Parathyroid adenoma (tissue), 2 donors: ENCODE measurements around the gene RECQL5.

Source experiments
- H2AFZ ChIP-seq: fragments of 300-600 bp; sonication (generic); one replicate; pipeline ENCODE4 v1.7.0; 2017; ENCODE audit warnings: antibody characterized with exemption, mild to moderate bottlenecking
- H3K27ac ChIP-seq: fragments of 300-600 bp; sonication (generic); one replicate; pipeline ENCODE4 v1.7.0; 2017
- H3K27me3 ChIP-seq: fragments of 300-600 bp; sonication (generic); one replicate; pipeline ENCODE4 v1.7.0; 2017; ENCODE audit warnings: low read length; ENCODE audit not compliant: control insufficient read depth, insufficient read depth
- H3K36me3 ChIP-seq: fragments of 300-600 bp; sonication (generic); one replicate; pipeline ENCODE4 v1.7.0; 2017; ENCODE audit warnings: low read length; ENCODE audit not compliant: control insufficient read depth, insufficient read depth
- H3K4me1 ChIP-seq: fragments of 300-600 bp; sonication (generic); one replicate; pipeline ENCODE4 v1.7.0; 2017; ENCODE audit warnings: control low read depth
- H3K4me2 ChIP-seq: fragments of 300-600 bp; sonication (generic); one replicate; pipeline ENCODE4 v1.7.0; 2017; ENCODE audit warnings: low read length
- H3K4me3 ChIP-seq: fragments of 300-600 bp; sonication (generic); one replicate; pipeline ENCODE4 v1.7.0; 2017; ENCODE audit warnings: low read depth, low read length
- H3K79me2 ChIP-seq: fragments of 300-600 bp; sonication (generic); one replicate; pipeline ENCODE4 v1.7.0; 2017; ENCODE audit warnings: control low read depth
- H3K9ac ChIP-seq: fragments of 300-600 bp; sonication (generic); one replicate; pipeline ENCODE4 v1.7.0; 2017; ENCODE audit warnings: mild to moderate bottlenecking
- H3K9me3 ChIP-seq: fragments of 300-600 bp; sonication (generic); one replicate; pipeline ENCODE4 v1.7.0; 2017; ENCODE audit warnings: low read length; ENCODE audit not compliant: control insufficient read depth
- CTCF ChIP-seq: fragments of 300-600 bp; sonication (generic); IDR thresholded peaks from one replicate; pipeline ENCODE4 v1.7.0; 2017; ENCODE audit warnings: antibody characterized with exemption, mild to moderate bottlenecking
- donor health status: primary hyperparathyroidism.

Gene RECQL5

DNA sequence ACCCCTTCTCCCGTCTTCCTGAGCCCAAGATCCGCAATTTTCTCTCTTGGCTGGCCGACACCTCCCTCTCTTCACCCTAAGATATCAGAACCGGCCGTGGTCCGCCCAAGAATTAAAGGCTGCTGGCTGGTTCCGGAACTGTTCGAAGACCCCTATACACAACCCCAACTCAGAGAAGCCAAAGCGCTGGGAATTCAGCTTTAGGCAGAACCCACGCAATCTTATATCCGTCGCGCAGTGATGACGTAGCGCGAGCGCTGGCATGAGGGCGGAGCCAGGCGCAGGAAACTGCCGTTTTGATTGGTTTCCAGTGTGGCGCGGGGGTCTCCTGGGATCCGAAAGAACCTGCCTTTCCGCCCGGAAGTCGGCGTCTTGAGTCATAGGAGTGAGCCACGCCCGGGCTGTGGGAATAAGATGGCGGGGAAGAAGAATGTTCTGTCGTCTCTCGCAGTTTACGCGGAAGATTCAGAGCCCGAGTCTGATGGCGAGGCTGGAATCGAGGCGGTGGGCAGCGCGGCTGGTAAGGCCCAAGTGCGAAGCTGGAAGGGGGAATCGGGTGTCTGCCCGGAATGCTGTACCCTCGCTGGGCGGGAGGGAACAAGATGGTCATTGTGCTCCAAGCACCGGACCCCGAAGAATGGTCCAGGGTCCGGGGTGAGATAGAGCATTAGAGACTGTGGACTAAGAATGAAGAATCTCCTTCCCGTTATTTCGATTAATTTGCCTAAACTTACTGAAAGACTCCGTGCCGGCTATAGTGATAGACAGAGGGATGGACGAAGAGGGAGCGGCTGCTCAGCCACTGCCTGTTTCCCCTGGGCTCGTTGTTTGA, at the start of gene RECQL5, which contains the start of gene SAP30BP:
RECQL5 (minus strand) TSS at position 196 of the 832 bp plus-strand sequence. CDS start 597 bp downstream, outside the sequence.
SAP30BP (plus strand) TSS at position 380 of the 832 bp plus-strand sequence; CDS start at position 415, 35 bp downstream.
- H3K27me3 ChIP-seq: no peaks in the 10 kb centered on the region
- H3K4me1 ChIP-seq: peaks cover 11% of the 10 kb centered on the region
- H3K4me3 ChIP-seq: peak within 1 kb of the TSS; percentile 84
- peak within 1 kb of the TSS; percentile 67 for H3K9ac ChIP-seq
- no peaks in the 10 kb centered on the region for H3K36me3 ChIP-seq
- H2AFZ ChIP-seq: peak within 1 kb of the TSS; percentile 95
- H3K79me2 ChIP-seq: peaks cover 30% of the 10 kb centered on the region
- H3K4me2 ChIP-seq: peak within 1 kb of the TSS; percentile 75
- H3K9me3 ChIP-seq: no peaks in the 10 kb centered on the region
- TF ChIP-seq CTCF: no peak
- H3K27ac ChIP-seq: peak within 1 kb of the TSS; percentile 85

GRCh38 chr17:75712446-75712845, 45.5 kb upstream of the RECQL5 start:
- no peak overlapping the region for H3K4me3 ChIP-seq

DNA sequence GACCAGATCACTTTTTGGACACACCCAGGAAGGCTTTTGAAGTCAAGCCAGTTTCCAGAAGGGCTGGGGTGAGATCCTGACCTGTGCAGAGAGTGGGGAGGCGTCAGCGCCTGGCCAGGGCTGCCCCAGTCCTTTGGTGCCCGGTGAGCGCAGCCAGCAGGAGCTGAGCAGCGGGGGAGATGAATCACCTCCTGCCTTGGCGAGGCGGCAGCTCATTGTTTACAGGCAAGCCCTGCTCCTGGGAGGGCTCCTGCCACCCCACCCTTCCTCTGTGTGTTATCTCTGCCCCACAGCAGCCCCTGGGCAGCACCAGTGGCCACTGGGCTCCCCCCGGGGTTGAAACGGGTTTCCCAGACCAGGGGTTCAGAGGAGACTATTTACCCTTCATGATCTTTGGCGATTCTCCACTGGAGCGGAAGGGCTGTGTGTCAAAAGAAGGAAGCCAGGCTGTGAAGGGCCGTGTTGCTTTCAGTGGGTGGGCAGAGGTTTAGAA, 40.2 kb upstream of the RECQL5 start:
- Histone ChIP-seq H3K9me3 (no peaks in the 10 kb centered on the region), H3K79me2 (peaks cover 3% of the 10 kb centered on the region), H3K27me3 (no peaks in the 10 kb centered on the region), H2AFZ (no peak overlapping the region), H3K4me3 (no peak overlapping the region), H3K4me2 (no peak overlapping the region), H3K9ac (no peak overlapping the region), H3K4me1 (no peaks in the 10 kb centered on the region), H3K27ac (peak overlapping the region; percentile 54), H3K36me3 (no peaks in the 10 kb centered on the region)
- no peak for TF ChIP-seq CTCF

More at GRCh38 chr17:75712446-75712845, 45.5 kb upstream of the RECQL5 start:
- Histone ChIP-seq H3K27me3 (no peaks in the 10 kb centered on the region), H3K9ac (no peak overlapping the region), H2AFZ (no peak overlapping the region), H3K4me2 (no peak overlapping the region), H3K27ac (no peak overlapping the region), H3K4me1 (no peaks in the 10 kb centered on the region), H3K79me2 (no peaks in the 10 kb centered on the region), H3K36me3 (no peaks in the 10 kb centered on the region), H3K9me3 (no peaks in the 10 kb centered on the region)
- TF ChIP-seq CTCF: no peak

DNA sequence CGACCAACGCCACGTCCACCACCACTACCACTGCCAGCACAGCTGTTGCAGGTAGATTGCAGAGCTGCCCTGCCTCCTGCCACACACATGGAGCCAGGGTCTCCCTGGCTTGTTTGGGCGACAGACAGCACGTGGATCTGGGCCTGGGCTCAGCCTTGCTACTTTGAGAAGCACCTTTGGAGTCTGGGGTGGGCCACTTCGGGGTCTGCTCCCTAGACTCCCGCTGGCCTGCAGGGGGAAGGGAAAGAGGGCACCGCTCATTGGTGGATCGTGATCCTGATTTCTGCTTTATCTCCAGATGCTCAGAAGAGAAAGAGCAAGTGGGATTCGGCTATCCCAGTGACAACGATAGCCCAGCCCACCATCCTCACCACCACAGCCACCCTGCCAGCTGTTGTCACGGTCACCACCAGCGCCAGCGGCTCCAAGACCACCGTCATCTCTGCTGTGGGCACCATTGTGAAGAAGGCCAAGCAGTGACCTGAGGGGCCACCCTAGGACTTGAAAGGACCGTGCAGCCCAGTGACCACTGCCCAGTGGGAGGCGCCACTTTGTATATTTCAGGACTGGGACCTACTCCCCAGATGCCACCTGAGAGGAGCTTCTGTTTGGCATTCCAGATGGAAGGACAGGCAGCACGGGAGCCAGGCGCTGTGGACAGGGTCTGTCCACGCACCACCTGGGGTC, 39.2 kb upstream of the RECQL5 start:
- Histone ChIP-seq H3K36me3 (no peaks in the 10 kb centered on the region), H3K4me1 (no peaks in the 10 kb centered on the region), H3K4me3 (no peak overlapping the region), H3K4me2 (no peak overlapping the region), H3K27me3 (no peaks in the 10 kb centered on the region), H3K27ac (no peak overlapping the region), H2AFZ (no peak overlapping the region), H3K79me2 (peaks cover 3% of the 10 kb centered on the region), H3K9me3 (no peaks in the 10 kb centered on the region), H3K9ac (no peak overlapping the region)
- TF ChIP-seq CTCF: no peak
